Naive B cell (primary cell): ENCODE data around the gene PCMTD2. TPM values are rescaled to one million over a fixed set of nuclear protein-coding genes. Genes with fewer than 3 reads are reported as not detected.
"Not testable (repeated sequence)": the region's sequence is repeated elsewhere in the genome, so short reads cannot be mapped to it uniquely, and the experiment has no call there.

Experiments
- ATAC-seq, 2 donors: fragments of 150-1000 bp; cut with Tn5 transposase; 2 replicates each; pipeline ENCODE4 v1.10.0; 2021; ENCODE audit warnings: low read depth in 2 of 2, mild to moderate bottlenecking in 2 of 2, moderate library complexity in 2 of 2
- DNase-seq: peaks from one replicate; pipeline ENCODE4 v3.0.0; 2022
- H3K27ac Mint-ChIP-seq, 6 donors: one replicate each; pipeline ENCODE4 v1.8.0; 2020 to 2022; ENCODE audit warnings: mild to moderate bottlenecking in 6 of 6, mixed read lengths in 6 of 6, moderate library complexity in 5 of 6, inconsistent platforms in 2 of 6
- H3K27me3 Mint-ChIP-seq, 3 donors: one replicate each; pipeline ENCODE4 v1.8.0; 2021 to 2022; ENCODE audit warnings: mixed read lengths in 3 of 3, mild to moderate bottlenecking in 1 of 3
- H3K36me3 Mint-ChIP-seq, 2 donors: one replicate each; pipeline ENCODE4 v1.8.0; 2020 to 2022; ENCODE audit warnings: mixed read lengths in 2 of 2, inconsistent platforms in 1 of 2, mild to moderate bottlenecking in 1 of 2
- H3K4me1 Mint-ChIP-seq, 3 donors: one replicate each; pipeline ENCODE4 v1.8.0; 2020 to 2022; ENCODE audit warnings: mixed read lengths in 3 of 3, inconsistent platforms in 1 of 3, mild to moderate bottlenecking in 1 of 3, moderate library complexity in 1 of 3
- H3K4me3 Mint-ChIP-seq, 8 donors: one replicate each; pipeline ENCODE4 v1.8.0; 2020 to 2022; ENCODE audit warnings: mild to moderate bottlenecking in 8 of 8, mixed read lengths in 8 of 8, moderate library complexity in 8 of 8, inconsistent platforms in 2 of 8
- H3K9me3 Mint-ChIP-seq, 7 donors: one replicate each; pipeline ENCODE4 v1.8.0; 2020 to 2022; ENCODE audit warnings: mixed read lengths in 7 of 7, mild to moderate bottlenecking in 5 of 7, inconsistent platforms in 2 of 7, moderate library complexity in 1 of 7
- polyA plus RNA-seq, 6 donors: library from polyadenylated mRNA; unstranded; fragments of 300-500 nt; fragmentation: Illumina TruSeq; gene quantifications; one replicate each; pipeline ENCODE4 v1.2.3, GENCODE V29; 2021; ENCODE audit warnings: low read depth in 6 of 6

The PCMTD2 gene
- polyA plus RNA-seq, 6 donors from 2014 or later, result 47.3 to 127 (median 72.2) TPM

- peaks cover 0 to 15% (median 12%) of the 10 kb centered on the region in 3 donors for H3K27me3 Mint-ChIP-seq
- H3K4me1 Mint-ChIP-seq, result peaks cover 5 to 8% (median 5%) of the 10 kb centered on the region in 3 donors
- H3K36me3 Mint-ChIP-seq, result no peaks in the 10 kb centered on the region
- H3K27ac Mint-ChIP-seq, result no peak overlapping the region
- no peak overlapping the region for H3K4me3 Mint-ChIP-seq
- no peaks in the 10 kb centered on the region for H3K9me3 Mint-ChIP-seq
- DNase-seq, result no peak
- ATAC-seq, result no peak
Observed at GRCh38 chr20:64228751-64229506, 26.6 kb upstream of the PCMTD2 start.

GRCh38 chr20:64229507-64230061 lies 26.0 kb upstream of the PCMTD2 start:
- Mint-ChIP-seq H3K4me1 (peaks cover 5 to 6% (median 5%) of the 10 kb centered on the region in 3 donors), H3K4me3 (no peak overlapping the region), H3K9me3 (no peaks in the 10 kb centered on the region), H3K27me3 (peaks cover 0 to 15% (median 6%) of the 10 kb centered on the region in 3 donors), H3K36me3 (no peaks in the 10 kb centered on the region), H3K27ac (no peak overlapping the region)
- ATAC-seq, result no peak
- no peak for DNase-seq

GRCh38 chr20:64230461-64231145 lies 24.9 kb upstream of the PCMTD2 start:
- H3K36me3 Mint-ChIP-seq, result no peaks in the 10 kb centered on the region
- peaks cover 0 to 8% (median 0%) of the 10 kb centered on the region in 3 donors for H3K27me3 Mint-ChIP-seq
- H3K4me1 Mint-ChIP-seq, result peaks cover 5 to 6% (median 5%) of the 10 kb centered on the region in 3 donors
- no peaks in the 10 kb centered on the region for H3K9me3 Mint-ChIP-seq
- DNase-seq, result no peak
- H3K4me3 Mint-ChIP-seq, result peak overlapping the region in 1 of 8 donors; percentile 16
- no peak for ATAC-seq
- no peak overlapping the region for H3K27ac Mint-ChIP-seq

- DNase-seq, result no peak
- peaks cover 5 to 6% (median 5%) of the 10 kb centered on the region in 3 donors for H3K4me1 Mint-ChIP-seq
- no peak overlapping the region for H3K4me3 Mint-ChIP-seq
- no peaks in the 10 kb centered on the region for H3K27me3 Mint-ChIP-seq
- ATAC-seq, result no peak
- H3K27ac Mint-ChIP-seq, result no peak overlapping the region
- no peaks in the 10 kb centered on the region for H3K9me3 Mint-ChIP-seq
- no peaks in the 10 kb centered on the region for H3K36me3 Mint-ChIP-seq
Observed at GRCh38 chr20:64231621-64232550, 23.7 kb upstream of the PCMTD2 start.

- Mint-ChIP-seq H3K4me3 (no peak overlapping the region), H3K27ac (no peak overlapping the region)
- DNase-seq, result no peak
Observed at GRCh38 chr20:64232794-64233193, 22.8 kb upstream of the PCMTD2 start.

GRCh38 chr20:64233725-64234124 lies 21.8 kb upstream of the PCMTD2 start:
- peaks cover 5 to 6% (median 5%) of the 10 kb centered on the region in 3 donors for H3K4me1 Mint-ChIP-seq
- H3K27ac Mint-ChIP-seq, result peak overlapping the region in 2 of 6 donors; percentile 6 to 49
- H3K9me3 Mint-ChIP-seq, result no peaks in the 10 kb centered on the region
- no peak overlapping the region for H3K4me3 Mint-ChIP-seq
- H3K27me3 Mint-ChIP-seq, result no peaks in the 10 kb centered on the region
- ATAC-seq (no peak), DNase-seq (no peak)
- no peaks in the 10 kb centered on the region for H3K36me3 Mint-ChIP-seq

More at GRCh38 chr20:64232794-64233193, 22.8 kb upstream of the PCMTD2 start:
- no peaks in the 10 kb centered on the region for H3K27me3 Mint-ChIP-seq
- no peaks in the 10 kb centered on the region for H3K36me3 Mint-ChIP-seq
- ATAC-seq, result no peak
- no peaks in the 10 kb centered on the region for H3K9me3 Mint-ChIP-seq
- peaks cover 5 to 6% (median 5%) of the 10 kb centered on the region in 3 donors for H3K4me1 Mint-ChIP-seq

- Mint-ChIP-seq H3K9me3 (no peaks in the 10 kb centered on the region), H3K36me3 (no peaks in the 10 kb centered on the region), H3K4me3 (no peak overlapping the region), H3K27ac (peak overlapping the region in 2 of 6 donors; percentile 33 to 49), H3K4me1 (peaks cover 5 to 11% (median 5%) of the 10 kb centered on the region in 3 donors), H3K27me3 (no peaks in the 10 kb centered on the region)
- DNase-seq, result no peak
- no peak for ATAC-seq
Observed at GRCh38 chr20:64234291-64234791, 21.2 kb upstream of the PCMTD2 start.

GRCh38 chr20:64234921-64235565 lies 20.5 kb upstream of the PCMTD2 start:
- not testable (repeated sequence) for ATAC-seq, H3K27me3 Mint-ChIP-seq, H3K36me3 Mint-ChIP-seq, H3K27ac Mint-ChIP-seq, DNase-seq, H3K9me3 Mint-ChIP-seq, H3K4me3 Mint-ChIP-seq
- H3K4me1 Mint-ChIP-seq, result peaks cover 5 to 13% (median 5%) of the 10 kb centered on the region in 3 donors

GRCh38 chr20:64236137-64237088 lies 19.1 kb upstream of the PCMTD2 start:
- Mint-ChIP-seq H3K9me3 (no peaks in the 10 kb centered on the region), H3K4me1 (peaks cover 5 to 13% (median 5%) of the 10 kb centered on the region in 3 donors), H3K27me3 (no peaks in the 10 kb centered on the region), H3K27ac (no peak overlapping the region), H3K4me3 (no peak overlapping the region), H3K36me3 (no peaks in the 10 kb centered on the region)
- DNase-seq (no peak), ATAC-seq (no peak)

- Mint-ChIP-seq H3K4me3 (no peak overlapping the region), H3K27ac (no peak overlapping the region), H3K36me3 (no peaks in the 10 kb centered on the region), H3K9me3 (no peaks in the 10 kb centered on the region), H3K27me3 (peaks cover 0 to 3% (median 2%) of the 10 kb centered on the region in 3 donors), H3K4me1 (peaks cover 5 to 13% (median 5%) of the 10 kb centered on the region in 3 donors)
- ATAC-seq, result no peak
- no peak for DNase-seq
Observed at GRCh38 chr20:64237316-64237715, 18.2 kb upstream of the PCMTD2 start.

- peak overlapping the region in 2 of 6 donors; percentile 5 to 52 for H3K27ac Mint-ChIP-seq
- no peak for DNase-seq
- no peaks in the 10 kb centered on the region for H3K9me3 Mint-ChIP-seq
- peak overlapping the region in 1 of 8 donors; percentile 66 for H3K4me3 Mint-ChIP-seq
- H3K27me3 Mint-ChIP-seq, result peaks cover 0 to 12% (median 10%) of the 10 kb centered on the region in 3 donors
- peaks cover 5 to 13% (median 5%) of the 10 kb centered on the region in 3 donors for H3K4me1 Mint-ChIP-seq
- no peaks in the 10 kb centered on the region for H3K36me3 Mint-ChIP-seq
- ATAC-seq, result no peak
Observed at GRCh38 chr20:64238115-64238825, 17.3 kb upstream of the PCMTD2 start.
